Activated CD4-positive, alpha-beta T cell treated with anti-CD3 and anti-CD28 coated beads, Interleukin-2, amount 50 U/mL, for 1 hour (primary cell): Measurements from ENCODE around the gene FARP1.

Experiments
- DNase-seq: peaks from one replicate; pipeline ENCODE4 v3.0.0-alpha.2; 2020

The FARP1 gene

DNA sequence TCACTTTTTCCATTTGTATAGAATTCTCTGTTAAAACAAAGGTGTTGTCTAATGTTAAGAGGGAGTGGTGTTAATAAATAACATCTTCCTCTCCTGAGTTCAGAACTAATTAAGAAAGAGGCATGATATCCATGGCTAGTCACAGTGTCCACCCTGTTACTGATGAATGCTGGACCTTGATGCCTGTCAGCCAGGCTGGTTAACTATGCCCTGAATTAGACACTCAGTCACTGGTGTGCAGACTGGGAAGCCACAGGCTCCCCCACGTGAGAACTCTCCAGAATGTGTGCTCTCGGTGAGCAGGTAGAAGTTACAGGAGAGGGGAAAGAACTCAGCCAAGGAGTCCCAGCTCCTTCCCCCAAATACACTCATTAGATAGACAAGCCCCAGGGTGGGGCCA is 90.2 kb downstream of the FARP1 start:
- DNase-seq, result no peak

DNA sequence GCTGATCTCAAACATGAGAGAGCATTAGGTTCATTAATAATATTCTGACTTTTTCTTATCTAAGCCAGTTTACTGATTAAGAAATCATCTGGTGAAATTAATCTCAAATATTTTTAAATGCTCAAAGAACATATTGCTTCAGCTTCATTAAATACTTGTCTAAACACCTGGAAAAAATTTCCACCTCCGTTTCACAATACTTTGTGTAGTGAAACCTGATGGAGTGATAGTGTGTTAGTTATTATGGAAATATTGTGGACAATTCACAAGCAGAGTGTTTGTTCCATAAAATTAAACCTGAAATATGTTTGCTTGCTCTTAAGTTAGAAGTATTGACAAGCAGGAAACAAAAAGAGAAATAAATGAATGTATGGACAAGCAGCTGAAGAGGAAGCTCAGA is 91.5 kb downstream of the FARP1 start:
- no peak for DNase-seq

DNA sequence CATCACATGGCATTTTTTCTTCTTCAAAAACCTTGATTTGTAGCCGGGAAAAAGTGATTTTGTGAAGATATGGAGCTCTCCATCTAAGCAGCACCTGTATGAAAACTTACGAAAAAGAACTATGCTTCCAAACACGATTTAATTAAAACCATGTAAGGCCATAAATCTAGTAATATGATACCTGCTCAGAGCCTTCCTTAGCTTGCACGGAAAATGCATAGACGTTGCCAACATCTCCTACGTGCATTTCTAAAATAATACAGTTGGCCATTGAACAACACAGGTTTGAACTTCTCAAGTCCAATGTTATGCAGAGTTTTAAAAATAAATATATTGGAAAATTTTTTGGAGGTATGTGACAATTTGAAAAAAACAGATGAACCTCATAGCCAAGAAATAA is 93.3 kb downstream of the FARP1 start:
- DNase-seq, result no peak

DNA sequence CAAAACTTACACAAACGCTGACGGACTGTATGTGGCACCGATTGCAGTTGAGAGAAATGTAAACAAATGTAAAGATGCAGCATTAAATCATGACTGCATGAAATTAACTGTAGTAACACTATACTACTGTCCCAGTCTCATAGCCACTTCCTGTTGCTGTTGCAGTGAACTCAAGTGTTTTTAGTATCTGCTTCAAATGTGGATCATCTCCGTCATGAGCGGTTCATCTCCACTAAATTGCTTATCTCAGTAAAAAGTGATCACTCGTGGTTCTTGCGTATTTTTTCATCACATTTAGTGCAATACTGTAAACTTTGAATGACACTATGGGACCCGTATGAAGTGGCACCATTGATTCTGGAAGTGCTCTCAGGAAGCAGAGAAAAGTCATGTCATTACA is 94.4 kb downstream of the FARP1 start:
- DNase-seq, result no peak

DNA sequence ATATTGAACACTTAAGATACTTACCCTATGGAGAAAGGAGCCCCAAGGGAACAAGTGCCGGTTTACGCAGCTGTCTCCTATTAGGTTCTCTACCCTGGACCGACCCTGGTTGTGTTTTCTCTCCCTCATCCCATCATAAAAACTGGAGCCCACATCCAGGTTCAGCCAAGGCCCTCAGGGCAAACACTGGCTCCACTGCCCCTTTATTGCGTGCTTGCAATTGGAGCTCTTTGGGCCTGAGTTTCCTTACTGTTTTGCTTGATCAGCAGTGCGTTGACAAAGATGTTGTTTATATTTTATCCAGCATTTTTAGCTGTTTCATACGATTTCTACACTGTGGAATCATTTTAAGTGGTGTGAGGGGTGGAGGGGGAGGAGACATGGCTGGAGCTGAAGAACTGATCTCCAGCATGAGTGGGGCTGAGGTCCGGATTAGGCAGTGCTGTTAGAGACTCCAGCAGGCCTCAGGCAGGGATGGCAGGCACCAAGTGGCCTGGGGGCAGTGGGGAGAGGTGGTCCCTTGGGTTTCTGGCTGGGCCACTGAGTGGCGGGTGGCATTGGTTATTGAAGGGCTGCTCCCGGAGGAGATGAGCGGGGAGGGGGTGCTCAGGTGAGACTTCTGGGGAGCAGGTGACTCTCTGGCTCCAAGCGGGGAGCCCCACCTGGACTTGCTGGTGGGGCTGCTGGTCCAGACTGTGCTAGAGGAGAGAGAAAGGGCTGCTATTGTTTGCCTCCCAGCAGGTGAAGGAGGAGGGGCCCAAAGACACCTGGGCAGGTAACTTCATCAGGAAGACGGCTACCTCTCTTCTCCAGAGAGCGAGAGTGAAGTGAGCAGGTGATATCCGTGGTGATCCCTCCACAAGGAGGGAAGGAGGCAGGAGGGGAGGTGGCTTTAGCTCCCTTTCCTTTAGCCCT is 96.5 kb downstream of the FARP1 start:
- no peak for DNase-seq

DNA sequence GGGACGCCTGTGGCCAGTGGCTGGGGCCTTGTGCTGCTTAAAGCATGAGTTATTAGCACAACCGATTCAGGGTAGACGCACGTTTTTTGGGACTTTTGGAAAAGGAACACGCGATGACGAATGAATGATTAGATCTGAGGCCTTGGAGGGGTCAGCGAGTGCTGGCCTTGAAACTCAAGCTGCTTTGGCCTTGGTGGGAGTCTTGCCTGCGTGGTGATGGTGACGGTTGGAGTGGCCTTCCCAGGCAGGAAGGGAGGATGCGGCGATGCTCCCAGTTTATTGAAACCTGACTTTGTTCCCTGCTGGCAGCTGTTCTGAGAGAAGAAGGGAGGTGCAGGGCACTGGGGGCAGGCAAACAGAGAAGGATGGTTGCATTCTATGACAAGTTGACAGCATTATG is 97.2 kb downstream of the FARP1 start:
- DNase-seq, result no peak

DNA sequence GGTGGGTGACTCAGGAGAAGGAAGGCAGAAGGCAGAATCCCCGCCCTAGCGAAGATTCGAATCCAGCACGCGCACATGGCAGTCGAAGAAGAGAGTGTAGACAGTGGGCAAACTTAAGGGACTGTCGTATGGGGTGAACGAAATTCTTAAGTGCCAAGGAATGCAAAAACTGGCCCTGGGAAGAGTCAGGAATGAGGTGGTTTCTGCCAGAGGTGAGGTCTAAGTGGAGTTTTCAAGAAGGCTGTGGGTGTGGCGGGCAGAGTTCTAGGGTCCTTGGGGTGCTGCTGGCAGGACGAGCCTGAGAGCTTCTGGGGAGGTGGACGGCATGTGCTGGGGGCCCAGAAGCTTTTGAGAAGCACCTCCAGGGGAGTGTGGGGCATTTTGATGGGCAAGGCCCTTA is 98.1 kb downstream of the FARP1 start:
- DNase-seq, result no peak

DNA sequence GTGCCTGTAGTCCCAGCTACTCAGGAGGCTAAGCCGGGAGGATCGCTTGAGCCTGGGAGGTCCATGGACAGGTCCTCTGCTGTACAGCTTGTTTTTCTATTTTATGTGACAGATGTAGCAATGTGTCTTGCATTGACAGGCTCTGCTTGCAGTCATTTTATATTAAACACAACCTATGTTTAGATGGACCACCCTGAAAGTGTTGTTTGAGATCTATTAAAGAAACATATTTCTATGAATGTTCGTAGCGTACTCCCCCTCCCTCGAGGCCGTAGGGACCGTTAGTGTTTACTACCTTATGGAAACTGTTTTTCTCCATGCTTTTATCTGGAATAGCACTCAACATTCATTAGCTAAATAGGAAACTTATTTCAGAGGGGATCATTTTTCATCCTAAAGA is 99.1 kb downstream of the FARP1 start:
- DNase-seq, result no peak

DNA sequence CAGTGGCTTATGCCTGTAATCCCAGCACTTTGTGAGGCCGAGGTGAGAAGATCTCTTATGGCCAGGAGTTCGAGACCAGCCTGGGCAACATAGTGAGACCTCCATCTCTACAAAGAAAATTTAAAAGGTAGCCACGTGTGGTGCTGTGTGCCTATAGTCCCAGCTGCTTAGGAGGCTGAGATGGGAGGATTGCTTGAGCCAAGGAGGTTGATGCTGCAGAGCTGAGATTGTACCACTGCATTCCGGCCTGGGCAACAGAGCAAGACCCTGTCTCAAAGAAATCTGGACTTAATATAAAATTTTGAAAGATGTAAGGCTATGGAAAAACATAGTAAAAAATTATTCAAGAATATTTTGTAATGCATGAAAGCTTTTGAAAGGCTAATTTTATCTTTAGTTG is 99.5 kb downstream of the FARP1 start:
- no peak for DNase-seq

DNA sequence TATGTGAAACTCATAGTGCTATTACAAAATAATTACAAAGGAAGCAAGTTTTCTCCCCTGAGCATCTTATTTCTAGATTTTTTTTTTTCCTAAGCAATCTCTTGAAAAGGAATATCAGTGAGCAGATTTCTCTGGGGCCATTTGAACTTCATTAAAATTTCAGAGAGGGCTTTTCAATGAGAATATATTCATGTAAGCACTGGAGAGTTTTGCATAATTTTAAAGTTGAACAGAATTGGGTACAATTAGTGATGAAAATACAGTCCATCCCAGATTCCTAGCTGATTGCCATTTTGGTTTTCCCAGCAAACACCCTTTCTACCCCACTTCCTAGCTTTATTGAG is 101.0 kb downstream of the FARP1 start:
- no peak for DNase-seq

DNA sequence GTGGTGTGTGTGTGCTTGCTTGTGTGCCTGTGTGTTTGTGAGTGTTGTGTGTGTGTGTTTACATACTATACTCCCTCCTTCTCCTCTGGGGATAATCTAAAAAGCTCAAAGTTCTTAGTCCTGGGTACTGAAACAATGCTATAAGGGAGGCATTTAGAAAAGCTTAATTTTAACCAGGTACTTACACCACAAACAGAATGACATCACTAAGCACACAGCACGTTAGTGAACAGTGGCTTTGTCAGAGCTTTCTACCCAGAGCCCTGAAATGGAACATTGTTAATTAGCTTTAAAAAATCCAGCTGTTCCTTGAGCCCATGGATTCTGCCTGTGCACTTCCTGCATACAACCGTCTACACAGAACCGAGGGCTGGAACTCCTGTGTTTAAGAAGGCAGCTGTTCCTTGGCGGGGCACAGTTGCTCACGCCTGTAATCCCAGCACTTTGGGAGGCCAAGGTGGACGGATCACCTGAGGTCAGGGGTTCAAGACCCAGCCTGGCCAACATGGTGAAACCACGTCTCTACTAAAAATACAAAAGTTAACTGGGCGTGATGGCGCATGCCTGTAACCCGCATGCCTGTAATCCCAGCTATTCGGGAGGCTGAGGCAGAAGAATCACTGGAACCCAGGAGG is 103.8 kb downstream of the FARP1 start:
- no peak for DNase-seq

DNA sequence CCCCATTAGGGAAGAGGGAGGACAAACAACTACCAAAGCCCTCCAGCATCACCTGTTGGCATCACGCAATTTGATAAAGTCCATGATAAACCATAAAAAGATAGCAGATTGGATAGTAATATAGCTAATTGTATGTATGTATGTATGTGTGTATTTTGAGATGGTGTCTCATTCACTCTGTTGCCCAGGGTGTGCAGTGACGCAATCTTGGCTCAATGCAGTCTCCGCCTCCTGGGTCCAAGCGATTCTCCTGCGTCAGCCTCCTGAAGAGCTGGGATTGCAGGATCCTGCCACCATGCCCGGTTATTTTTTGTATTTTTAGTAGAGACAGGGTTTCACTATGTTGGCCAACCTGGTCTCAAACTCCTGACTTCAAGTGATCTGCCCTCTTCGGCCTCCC is 108.8 kb downstream of the FARP1 start:
- DNase-seq, result no peak

DNA sequence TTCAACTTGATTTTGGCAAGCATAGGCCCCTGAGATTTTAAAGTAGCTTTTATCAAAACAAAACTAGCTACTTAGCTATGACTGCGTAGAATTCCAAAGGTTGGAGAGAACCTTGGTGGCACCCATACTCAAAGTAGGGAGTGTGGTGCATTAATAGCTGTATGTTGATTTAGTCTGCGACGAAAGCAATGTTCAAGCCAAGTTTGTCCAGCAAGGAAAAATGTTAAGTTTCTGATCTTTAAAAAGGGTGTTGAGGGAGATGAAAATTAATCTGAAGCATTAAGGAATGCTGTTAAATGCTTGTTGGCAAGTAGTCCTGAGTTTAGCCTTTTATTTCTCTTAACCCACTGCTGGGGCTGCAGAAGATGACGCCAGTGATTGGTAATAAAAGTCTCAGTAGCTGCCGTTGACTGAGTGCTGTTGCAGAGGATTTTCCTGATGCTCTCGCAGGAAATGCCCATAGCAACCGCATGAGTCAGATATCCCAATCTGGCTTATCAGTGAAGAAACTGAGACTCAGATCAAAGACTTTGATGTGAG is 110.1 kb downstream of the FARP1 start:
- no peak for DNase-seq

DNA sequence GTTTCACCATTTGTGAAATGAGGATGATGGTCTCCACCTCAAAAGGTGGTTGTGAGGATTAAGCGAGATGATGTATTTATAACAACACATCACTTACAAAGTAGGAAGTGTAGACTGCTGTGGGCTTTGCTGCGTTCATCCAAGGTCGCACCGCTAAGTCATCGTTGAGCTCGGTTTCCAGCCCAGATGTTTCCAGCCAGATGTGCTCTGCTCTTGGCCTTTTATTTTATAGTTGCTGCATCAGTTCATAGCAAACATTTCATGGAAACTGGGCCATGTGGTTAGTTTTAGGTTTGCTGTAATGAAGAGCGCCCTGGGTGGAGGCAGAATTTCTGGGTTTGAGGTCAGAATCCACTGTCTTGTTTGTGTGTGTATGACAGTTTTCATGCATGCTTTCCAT is 110.6 kb downstream of the FARP1 start:
- DNase-seq, result no peak

DNA sequence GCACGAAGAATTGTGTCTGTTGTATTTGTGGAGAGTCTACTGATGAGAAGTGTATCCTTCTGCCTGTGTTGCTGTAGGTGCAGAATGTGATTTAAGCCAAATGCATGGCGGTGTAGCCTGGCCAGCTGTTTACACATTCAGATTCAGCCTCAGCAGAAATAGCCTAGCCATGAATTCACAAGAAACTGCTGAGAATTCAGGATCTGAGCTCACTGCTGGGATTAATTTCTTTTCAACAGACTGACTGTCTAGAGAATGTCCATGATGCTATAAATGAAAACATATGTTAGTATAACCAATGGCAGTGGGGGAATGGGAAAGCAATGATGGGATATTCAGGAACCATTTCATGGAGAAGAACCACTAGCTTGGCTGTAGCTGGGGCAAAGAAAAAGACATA is 111.6 kb downstream of the FARP1 start:
- DNase-seq, result no peak

DNA sequence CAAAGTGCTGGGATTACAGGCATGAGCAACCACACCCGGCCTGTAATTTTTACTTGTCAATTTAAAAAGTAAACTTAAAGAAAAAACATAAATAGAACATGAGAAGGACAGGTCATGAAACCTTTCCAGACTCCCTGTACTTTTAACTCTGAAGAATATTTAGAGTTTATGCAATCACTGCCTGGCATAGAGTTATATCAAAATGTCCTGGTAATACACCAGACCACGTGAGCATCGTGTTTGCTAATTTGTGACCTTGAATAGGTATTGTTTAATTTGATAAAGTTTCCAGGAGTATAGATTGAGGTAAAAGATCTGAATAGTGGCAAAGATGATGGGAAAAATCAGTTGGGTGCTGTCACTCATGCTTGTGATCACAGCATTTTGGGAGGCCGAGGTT is 115.3 kb downstream of the FARP1 start:
- no peak for DNase-seq

DNA sequence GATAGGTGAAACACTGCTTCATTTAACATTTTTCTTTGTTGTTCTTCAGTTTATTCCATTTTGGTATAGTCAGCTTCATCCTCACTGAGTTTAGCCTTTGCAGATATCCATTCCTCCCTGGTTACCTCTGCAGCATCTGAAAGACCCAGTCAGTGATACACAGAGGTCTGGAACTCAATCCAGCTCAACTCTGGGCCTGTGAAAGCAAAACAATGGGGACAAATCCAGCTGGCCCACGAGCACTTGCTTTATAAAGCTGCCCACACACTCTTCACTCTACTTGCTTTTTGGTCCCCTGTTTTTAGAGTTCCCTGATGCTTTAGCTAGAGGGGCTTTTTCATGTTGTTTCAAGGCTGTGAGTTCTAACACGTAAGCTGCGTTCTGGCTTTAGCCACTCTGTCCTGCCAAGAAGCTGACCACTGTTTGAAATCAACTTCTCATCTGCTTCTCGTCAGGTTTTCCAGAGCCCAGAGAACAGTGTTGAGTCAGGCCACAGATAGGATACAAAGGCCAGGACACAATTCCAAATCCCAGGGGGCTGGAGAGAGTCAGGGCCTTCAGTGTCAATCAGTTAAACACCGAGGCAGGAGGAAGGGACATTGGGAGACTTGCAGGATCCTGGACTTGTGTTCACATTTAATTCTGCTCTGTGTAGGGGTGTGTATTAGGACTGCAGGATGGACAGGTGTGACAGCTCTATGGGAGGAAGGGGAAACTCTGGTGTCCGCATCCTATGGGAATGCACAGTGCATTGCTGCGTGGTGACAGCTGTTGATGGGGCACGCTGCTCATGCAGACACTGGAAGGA is 117.7 kb downstream of the FARP1 start:
- DNase-seq, result no peak

DNA sequence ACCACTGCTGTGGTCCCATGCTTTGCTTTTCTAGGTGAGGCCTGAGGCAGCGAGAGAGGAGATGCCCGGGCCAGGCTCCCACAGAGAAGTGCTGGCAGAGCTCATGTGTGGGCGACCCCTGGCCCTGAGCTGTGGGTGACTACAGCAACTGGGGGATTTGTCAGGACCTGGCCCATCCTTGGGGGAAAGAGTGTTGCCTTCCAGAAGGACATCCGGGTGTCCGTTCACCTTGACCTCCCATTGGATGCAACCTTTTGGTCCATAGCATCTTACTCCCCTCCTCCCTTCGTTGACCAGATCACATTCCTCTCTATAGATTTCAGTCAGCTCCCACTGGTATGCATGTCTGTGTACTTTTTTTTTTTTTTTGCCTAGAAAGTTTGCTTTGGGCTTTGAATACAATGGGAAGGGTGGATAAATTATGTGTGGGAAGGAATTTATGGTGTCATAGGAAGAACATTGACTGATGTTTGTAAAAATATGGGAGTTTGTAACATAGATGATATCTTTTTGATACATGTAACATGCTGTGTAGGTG is 118.3 kb downstream of the FARP1 start:
- no peak for DNase-seq

DNA sequence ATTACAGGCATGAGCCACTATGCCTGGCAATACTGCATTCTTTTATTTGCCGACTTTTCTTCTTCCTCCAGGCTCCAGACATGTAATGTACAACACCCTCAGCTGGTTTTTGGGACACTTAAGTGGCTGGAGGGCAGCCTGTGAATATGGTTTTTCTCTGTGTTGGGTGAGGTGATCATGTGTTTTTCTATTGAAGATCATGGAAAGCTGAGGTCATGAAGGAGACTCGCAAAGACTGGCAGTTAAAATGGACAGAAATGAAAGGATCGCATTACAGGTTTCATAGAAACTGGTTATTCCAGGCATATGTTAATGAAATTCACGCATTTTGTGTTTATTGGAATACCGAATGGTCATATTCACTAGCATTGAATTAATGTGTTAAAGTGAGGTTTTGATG is 119.4 kb downstream of the FARP1 start:
- no peak for DNase-seq

DNA sequence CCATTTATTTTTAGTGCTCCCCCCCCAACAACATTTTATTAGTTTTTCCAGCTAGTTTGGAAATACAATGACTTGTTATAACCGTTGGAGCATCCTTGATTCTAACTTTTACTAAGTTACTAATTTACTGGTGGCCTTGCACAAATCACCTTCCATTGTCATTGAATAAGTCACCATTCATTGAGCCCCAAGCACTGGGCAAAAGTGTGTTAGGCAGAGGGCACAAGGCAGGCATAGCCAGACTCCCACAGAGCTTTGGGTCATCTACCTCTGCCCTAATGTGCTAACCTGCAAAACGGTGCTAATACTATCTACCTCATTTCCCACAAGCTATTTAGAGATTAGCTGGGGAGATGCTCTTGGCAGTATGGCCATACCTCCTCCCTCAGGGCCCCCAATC is 120.9 kb downstream of the FARP1 start:
- DNase-seq, result no peak

DNA sequence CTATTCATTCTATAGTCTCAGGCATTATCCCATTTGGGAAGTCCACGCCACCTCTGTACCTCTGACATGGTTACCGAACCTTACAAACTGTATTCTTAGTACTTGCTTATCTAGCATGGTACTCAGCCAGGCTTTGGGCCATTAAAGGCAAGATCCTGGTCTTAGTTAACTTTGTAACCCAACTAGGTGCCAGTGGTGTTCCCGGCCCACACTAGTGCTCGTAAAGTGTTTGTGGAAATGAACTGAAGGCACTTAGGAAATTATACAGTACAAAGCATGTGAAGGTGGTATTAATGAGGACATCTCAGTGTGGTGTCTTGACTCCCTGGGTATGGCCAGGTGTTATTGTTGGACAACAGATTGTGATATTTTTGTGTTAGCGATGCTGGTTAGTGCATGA is 122.0 kb downstream of the FARP1 start:
- DNase-seq, result no peak

DNA sequence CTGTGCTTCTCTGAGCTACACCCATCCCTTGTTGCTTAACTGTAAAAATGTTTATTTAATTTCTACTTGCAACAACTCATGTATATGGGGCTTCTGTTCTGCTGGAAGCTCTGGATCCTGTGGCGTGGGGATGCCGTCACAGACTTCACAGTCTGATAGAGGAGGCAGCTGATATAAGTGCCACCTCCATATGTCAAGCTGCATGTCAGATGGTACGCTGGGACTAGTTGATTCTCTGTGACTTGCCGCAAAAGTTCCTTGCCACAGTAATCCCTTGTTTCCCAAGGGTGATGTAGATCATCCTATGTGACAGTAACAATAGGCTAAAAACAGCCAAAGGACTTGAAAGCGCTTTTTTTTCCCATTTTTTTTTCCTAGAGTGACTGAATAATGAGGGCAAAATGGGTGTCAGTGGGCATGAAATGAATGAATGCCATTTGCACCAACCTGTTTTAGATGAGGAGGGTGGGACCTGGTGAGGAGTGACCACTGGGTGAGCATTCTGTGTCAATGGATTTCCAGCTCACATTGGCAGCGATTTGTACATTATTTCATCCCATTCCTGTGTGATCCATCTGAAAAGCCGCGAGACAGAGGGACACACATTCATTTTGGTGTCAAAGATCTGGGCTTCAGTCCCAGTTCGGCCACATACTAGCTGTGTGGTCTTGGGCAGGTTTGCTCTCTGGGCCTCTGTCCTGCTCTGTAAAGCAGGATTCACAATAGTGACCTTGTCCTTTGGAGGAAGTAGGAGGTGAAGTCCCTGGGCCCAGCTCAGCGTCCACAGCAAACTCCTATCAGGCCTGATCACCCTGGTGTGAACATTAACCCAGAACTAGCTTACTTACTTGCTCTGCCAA is 123.0 kb downstream of the FARP1 start:
- no peak for DNase-seq
